HG03439 (cell line): Measurements from ENCODE around the gene CCDC116.
"Not testable (repeated sequence)": the region's sequence is repeated elsewhere in the genome, so short reads cannot be mapped to it uniquely, and the experiment has no call there.

Source experiments
- ATAC-seq: cut with Tn5 transposase; IDR thresholded peaks from one replicate; pipeline ENCODE4 v1.9.1; 2021; ENCODE audit warnings: mild to moderate bottlenecking, moderate library complexity; ENCODE audit not compliant: unreplicated experiment

CCDC116 gene

GRCh38 chr22:21629255-21630149 is 3.1 kb upstream of the CCDC116 start, which contains the start of gene YDJC:
Gene YDJC, minus strand, starts transcription at chr22:21630022. Its CDS starts 8 bp downstream, at chr22:21630014.
- peak; percentile 76 for ATAC-seq

- ATAC-seq, result no peak
These were observed 1.5 kb upstream of the CCDC116 start for GRCh38 chr22:21631025-21631424.

GRCh38 chr22:21632931-21633330 is 371 bp downstream of the CCDC116 start:
- ATAC-seq, result no peak

GRCh38 chr22:21633481-21633880 is 921 bp downstream of the CCDC116 start:
- no peak for ATAC-seq

GRCh38 chr22:21634081-21634480 is 1.5 kb downstream of the CCDC116 start:
- ATAC-seq, result no peak

GRCh38 chr22:21634844-21635243 is 2.3 kb downstream of the CCDC116 start:
- ATAC-seq, result no peak

GRCh38 chr22:21635771-21636510 is 3.4 kb downstream of the CCDC116 start:
- ATAC-seq, result no peak

- no peak for ATAC-seq
These were observed 4.2 kb downstream of the CCDC116 start for GRCh38 chr22:21636629-21637218.

- not testable (repeated sequence) for ATAC-seq
These were observed 4.9 kb downstream of the CCDC116 start for GRCh38 chr22:21637450-21637849.

GRCh38 chr22:21639359-21639758 is 6.8 kb downstream of the CCDC116 start:
- ATAC-seq, result no peak

GRCh38 chr22:21640810-21641209 is 8.2 kb downstream of the CCDC116 start:
- no peak for ATAC-seq

GRCh38 chr22:21641417-21641788 is 8.8 kb downstream of the CCDC116 start:
- ATAC-seq, result peak; percentile 9

- ATAC-seq, result peak; percentile 84
These were observed 9.4 kb downstream of the CCDC116 start, which contains the start of gene SDF2L1 for GRCh38 chr22:21641789-21642583. Gene SDF2L1, plus strand, starts transcription at chr22:21642302. Its CDS starts 35 bp downstream, at chr22:21642337.

GRCh38 chr22:21642584-21643448 is 10.3 kb downstream of the CCDC116 start:
- ATAC-seq, result no peak

- ATAC-seq, result no peak
These were observed 11.2 kb downstream of the CCDC116 start for GRCh38 chr22:21643533-21644357.

GRCh38 chr22:21645513-21645912 is 13.0 kb downstream of the CCDC116 start:
- ATAC-seq, result not testable (repeated sequence)

GRCh38 chr22:21646608-21647590 is 14.3 kb downstream of the CCDC116 start:
- no peak for ATAC-seq

GRCh38 chr22:21650280-21650679 is 17.7 kb downstream of the CCDC116 start:
- no peak for ATAC-seq
